Measurements from ENCODE around the gene USP20.

Gene USP20

GRCh38 chr9:129858167-129858962 is 23.1 kb downstream of the USP20 start:
- no peak for DNase-seq

GRCh38 chr9:129860653-129861446 is 25.6 kb downstream of the USP20 start:
- DNase-seq: no peak

- no peak for DNase-seq
Measured at GRCh38 chr9:129861447-129861827, 26.2 kb downstream of the USP20 start.

GRCh38 chr9:129863059-129863690 is 27.9 kb downstream of the USP20 start:
- peak; percentile 98 for DNase-seq

- no peak for DNase-seq
Measured at GRCh38 chr9:129864991-129865647, 29.9 kb downstream of the USP20 start.

GRCh38 chr9:129865668-129866320 is 30.5 kb downstream of the USP20 start:
- DNase-seq: no peak

- no peak for DNase-seq
Measured at GRCh38 chr9:129866394-129867135, 31.3 kb downstream of the USP20 start.

- no peak for DNase-seq
Measured at GRCh38 chr9:129867136-129868022, 32.1 kb downstream of the USP20 start.

GRCh38 chr9:129868023-129868871 is 33.0 kb downstream of the USP20 start:
- no peak for DNase-seq

- no peak for DNase-seq
Measured at GRCh38 chr9:129868872-129869486, 33.7 kb downstream of the USP20 start.

GRCh38 chr9:129869585-129870501 is 34.6 kb downstream of the USP20 start:
- no peak for DNase-seq

- DNase-seq: no peak
Measured at GRCh38 chr9:129871046-129871445, 35.8 kb downstream of the USP20 start.

- DNase-seq: no peak
Measured at GRCh38 chr9:129873563-129874190, 38.4 kb downstream of the USP20 start.

- DNase-seq: no peak
Measured at GRCh38 chr9:129874261-129875101, 39.2 kb downstream of the USP20 start.

GRCh38 chr9:129875181-129875611 is 39.9 kb downstream of the USP20 start:
- no peak for DNase-seq

GRCh38 chr9:129875687-129876395 is 40.6 kb downstream of the USP20 start:
- DNase-seq: no peak

Data from GF-D8 (cell line).